HG02852 (cell line): Measurements from ENCODE around the gene COQ9.
A peak's percentile ranks its signal among the peaks of the same experiment; 100 is the strongest.
"Not testable (repeated sequence)": the region's sequence is repeated elsewhere in the genome, so short reads cannot be mapped to it uniquely, and the experiment has no call there.

ENCODE experiments used
- ATAC-seq: cut with Tn5 transposase; IDR thresholded peaks from one replicate; pipeline ENCODE4 v1.9.1; 2021; ENCODE audit warnings: mild to moderate bottlenecking, moderate library complexity; ENCODE audit not compliant: unreplicated experiment

Gene COQ9, protein sequence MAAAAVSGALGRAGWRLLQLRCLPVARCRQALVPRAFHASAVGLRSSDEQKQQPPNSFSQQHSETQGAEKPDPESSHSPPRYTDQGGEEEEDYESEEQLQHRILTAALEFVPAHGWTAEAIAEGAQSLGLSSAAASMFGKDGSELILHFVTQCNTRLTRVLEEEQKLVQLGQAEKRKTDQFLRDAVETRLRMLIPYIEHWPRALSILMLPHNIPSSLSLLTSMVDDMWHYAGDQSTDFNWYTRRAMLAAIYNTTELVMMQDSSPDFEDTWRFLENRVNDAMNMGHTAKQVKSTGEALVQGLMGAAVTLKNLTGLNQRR

DNA sequence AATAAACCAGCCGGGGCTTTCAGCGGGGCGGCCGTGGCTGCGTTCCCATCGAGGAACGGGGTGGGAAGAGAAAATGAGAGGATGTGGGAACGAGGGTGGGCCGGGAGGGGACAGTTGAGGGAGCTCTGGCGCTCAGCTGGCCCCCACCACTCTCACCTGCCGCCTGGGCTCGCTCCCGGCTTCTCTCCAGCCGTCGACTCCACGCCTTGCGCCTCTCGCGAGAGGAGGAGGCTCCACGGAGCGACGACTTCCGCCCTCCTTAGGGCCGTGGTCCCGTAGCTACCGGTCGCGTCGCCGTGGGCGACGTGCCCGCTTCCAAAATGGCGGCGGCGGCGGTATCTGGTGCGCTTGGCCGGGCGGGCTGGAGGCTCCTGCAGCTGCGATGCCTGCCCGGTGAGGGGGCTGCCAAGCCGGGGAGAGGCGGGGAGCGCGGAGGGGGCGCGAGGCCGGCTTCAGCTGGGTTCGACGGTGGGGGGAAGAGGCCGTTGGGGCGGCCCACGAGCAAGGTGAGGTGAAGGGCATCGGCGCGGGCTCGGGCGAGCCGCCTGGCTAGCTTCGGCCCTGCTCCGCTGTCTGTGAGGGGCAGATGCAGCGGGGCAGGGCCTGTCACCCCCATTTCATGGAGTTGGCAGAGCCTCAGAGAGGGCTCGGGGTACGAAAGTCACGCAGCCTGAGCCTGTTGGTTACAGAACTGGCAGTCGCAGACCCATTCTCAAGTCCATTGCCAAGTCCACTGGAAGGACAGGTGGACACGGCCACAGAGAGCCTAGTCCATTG is at the start of gene COQ9, which contains the start of gene CIAPIN1:
Gene COQ9 (plus strand): TSS at position 294 of the 777 bp plus-strand sequence. CDS start 27 bp downstream, at position 321.
Gene CIAPIN1 (minus strand): TSS at position 200 of the 777 bp plus-strand sequence. CDS start 6,457 bp downstream, outside the sequence.
- ATAC-seq: peak; percentile 98

DNA sequence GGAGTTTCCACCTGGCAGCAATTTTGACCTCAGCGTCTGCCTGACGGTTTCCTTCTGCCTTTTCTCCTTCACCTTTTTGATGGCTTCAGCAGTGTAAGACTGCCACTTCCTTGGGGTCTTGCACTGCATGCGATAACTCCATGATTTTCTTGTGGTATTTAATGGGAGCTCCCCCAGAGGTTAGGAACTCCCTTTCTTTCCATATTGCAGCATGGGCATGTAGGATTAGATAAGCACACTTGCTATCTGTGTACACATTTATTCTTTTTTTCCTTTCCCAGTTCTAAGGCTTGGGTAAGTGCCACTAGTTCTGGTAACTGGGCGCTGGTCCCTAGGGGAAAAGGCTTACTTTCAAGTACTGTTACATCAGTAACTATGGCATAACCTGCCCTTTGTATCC is 49.8 kb upstream of the COQ9 start:
- not testable (repeated sequence) for ATAC-seq

DNA sequence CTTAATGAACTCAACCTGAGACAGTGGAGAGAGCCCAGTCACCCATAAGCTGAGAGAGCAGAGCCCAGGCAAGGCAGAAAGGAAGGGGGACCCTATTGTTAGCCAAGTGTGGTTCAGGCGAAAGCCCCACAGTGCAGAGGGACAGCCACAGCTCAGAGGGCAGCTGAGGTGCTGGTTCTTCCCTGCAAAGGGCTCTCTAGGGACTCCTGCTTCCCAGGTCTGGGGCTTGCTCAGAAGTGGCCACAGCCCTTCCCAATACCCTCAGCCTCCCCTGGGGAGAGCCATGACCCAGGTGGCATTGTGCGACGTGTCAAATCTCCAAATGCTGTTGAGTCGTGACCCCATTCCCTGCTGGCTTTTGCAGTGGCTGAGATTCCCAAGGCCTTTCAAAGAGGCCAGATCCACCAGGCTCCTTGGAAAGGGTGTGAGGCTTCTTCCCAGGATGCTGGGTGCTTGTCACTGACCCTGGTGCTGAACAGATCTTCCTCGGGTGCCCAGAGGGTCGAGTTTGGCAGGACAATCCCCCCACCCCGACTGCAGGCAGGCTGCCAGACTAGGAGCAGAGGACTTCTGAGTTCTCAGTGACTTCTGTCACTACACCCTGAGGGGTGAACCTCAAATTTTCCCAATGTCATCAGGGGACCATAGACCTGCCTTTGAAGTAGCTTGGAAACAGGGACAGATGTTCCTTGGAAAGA is 45.2 kb upstream of the COQ9 start:
- ATAC-seq: no peak

DNA sequence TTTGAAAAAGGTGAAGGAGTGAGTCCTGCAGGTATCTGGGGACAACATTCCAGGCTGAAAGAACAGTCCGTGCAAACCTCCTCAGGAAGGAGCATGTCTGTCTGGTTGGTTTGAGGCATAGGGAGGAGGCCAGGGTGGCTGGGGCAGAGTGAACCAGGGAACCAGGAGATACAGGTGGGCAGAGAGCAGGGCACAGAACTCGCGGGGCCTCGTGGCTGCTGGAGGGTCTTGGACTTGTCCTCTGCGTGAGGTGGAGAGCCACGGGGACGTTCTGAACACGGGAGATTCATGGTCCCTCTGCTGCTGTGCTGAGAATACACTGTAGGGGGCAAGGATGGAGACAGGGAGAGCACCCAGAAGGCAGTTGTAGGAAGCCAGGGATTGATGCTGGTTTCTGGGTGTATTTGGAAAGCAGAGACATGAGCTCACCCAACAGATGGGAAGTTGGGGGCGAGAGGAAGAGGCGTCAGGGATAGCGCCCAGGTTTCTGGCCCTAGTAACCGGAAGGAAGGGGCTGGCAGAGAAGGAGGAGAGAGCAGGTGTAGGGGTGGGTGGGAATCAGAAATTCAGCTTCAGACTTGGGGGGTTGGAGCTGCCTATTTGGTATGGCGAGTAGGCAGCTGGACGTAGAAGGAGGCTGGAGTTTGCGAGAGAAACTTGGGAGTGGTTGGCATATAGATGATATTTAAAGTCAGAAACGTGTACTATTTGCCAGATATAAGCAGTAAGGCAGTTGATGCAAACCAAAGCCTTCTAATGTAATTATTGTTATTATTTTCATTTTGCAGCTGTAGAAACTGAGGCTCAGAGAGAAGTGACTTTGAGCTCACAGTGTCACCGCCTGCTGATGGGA is 43.1 kb upstream of the COQ9 start, which contains the start of gene CCL17:
Gene CCL17 (plus strand): TSS at position 803 of the 853 bp plus-strand sequence. CDS start 9,166 bp downstream, outside the sequence.
- ATAC-seq: no peak

DNA sequence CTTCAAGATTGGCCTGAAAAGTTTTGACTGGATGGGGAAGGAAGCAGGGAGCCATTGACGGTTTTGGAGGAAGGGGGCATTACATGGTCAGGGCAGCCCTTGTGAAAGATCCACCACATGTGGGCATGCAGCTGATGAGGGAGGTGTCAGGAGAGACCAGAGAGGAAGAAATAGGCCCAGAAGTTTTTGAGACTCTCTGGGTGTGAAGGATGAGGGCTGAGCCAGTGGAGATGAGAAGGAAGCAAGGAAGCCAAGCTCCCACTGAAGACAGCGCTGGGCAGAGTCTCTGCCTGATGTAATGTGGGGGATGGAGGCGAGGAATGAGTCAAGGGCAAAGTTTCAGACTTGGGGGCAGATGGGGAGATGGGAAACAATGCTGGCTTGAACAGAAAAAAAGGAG is 42.2 kb upstream of the COQ9 start:
- no peak for ATAC-seq

DNA sequence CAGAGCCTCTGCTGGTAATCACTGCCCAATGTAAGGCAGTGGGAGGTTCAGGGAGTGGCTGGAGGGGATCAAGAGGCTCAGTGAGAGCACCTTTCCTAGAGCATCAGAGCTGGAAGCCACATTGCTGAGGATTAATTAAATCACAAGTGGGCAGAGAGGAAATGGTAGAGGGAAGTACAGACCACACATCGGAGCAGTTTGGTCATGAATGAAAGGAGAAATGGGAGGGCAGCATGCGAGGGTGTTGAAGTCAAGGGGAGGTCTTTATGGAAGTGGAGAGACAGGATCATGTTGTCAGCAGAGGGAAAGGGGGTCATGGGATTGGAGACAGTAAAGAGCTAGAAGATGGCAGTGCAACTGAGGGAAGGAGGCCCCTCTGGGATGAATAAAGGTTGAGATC is 40.4 kb upstream of the COQ9 start:
- ATAC-seq: no peak

DNA sequence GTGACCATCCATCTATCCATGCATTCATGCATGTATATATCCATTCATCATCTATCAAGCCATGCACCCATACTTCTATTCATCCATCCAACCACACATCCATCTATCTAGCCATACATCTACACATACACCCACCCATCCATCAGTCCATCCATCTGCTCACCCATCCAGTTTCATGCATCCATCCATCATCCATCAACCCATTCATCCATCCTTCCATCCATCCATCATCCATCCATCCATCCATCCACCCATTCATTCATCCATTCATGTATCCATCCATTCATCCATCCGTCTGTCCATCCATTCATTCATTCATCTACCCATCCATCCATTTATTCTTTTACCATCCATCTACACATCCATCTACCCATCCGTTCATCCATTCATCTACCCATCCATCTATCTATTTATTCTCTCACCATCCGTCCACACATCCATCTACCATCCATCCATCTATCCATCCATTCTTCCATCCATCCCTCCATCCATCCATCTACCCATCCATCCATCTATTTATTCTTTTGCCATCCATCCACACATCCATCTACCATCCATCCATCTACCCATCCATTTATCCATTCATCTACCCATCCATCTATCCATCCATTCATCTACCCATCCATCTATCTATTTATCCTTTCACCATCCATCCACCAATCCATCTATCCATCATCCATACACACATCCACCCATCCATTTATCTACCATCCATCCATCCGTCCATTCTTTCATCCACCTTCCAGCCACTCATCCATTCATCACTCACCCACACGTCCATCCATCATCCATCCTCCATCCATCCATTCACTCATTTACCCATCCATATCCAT is 39.5 kb upstream of the COQ9 start:
- ATAC-seq: no peak

DNA sequence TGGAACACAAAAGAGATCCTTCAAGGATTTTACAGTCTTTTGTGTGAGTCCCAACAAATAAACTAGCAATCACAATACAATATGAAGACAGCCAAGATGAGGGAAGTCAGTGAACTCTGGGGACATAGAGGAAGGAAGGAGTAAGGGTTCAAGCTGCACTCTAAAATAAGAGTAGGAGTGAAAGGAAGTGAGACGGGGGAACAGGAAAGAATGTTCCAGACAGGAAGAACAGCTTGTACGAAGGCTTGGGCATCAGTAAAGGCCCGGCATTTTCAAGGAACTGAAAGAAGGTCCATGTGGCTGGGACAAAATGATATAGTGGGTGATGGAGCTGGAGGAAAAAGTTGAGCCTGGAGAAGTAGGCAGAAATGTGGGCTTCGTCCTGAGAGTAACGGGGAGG is 38.2 kb upstream of the COQ9 start:
- ATAC-seq: no peak

DNA sequence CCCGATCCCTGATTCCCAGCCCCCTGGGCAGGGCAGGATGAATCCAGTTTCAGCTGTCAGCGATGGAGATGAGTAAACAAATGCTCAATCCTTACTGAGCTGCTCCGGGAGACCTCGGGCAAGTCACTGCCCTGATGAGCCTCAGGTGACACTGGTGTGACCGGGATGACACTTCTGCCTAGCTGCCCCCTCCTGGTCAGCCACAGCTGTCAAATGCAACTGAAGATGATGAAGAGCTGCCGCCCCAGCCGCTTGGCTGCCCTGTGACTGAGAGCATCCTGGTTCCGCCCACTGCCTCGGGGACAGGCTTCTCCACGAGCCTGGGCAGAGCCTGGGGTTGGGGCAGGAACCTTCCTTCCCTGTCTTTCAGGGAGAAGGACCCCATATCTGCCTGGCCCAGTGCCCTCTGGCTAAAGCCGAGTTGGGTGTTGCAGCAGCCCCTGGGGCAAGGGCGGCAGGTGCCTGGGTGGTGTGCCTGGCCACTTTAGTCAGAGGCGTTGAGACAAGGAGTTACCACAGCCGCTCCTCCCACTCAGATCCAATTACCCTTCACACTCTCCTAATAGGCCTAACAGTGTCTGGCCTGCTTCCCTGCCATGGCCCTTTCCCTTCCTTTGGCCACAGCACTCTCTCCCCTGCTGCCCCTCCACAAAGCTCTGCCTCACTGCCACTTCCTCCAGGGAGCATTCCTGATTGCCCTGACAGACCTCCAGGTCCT is 37.2 kb upstream of the COQ9 start:
- ATAC-seq: no peak

DNA sequence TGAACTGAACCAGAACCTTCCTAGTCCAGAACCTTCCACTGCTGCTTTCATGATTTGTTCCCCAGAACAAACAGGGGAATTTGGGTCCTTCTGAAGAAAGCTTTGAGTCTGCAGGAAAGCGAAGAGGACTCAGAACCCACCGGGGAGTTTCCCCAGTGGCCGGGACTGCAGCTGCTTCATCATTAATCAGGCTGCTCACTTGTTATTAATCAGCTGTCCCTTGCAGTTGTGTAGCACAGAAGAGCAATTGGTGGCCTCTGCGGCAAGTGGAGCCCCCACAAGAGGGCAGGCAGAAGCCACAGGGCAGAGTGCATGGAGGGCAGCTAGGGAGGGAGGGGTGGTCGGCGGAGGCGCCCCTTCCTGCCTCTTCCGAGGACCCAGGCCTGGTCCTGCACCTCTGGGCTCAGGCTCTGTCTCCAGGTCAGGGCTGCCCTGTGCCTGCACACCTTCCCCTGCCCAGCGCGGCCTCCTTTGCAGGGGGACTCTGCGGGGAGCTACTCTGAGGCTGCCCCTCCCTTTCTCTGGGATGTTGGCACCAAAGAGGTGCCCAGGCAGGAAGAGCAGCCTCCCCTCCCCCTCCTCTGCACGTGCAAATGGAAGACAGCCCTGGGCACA is 35.8 kb upstream of the COQ9 start:
- ATAC-seq: no peak

DNA sequence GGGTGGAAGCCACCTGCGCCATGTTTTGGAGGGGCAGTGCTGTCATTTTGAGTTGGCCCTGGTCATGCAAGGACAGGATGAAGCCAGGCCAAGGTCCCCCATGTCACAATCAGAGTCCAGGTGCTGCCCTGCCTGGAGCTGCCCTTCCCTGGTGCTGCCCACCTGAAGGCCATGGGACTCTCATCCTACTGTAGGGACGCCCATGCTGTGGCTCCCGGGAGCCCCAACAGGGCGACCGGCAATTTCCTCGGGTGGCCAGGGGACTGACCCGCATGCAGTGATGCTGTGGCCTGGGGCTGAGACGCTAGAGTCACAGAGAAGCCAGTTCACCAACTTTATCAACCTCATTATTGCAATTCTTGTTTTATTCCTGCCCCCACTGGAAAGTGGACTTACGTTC is 34.7 kb upstream of the COQ9 start:
- ATAC-seq: no peak

DNA sequence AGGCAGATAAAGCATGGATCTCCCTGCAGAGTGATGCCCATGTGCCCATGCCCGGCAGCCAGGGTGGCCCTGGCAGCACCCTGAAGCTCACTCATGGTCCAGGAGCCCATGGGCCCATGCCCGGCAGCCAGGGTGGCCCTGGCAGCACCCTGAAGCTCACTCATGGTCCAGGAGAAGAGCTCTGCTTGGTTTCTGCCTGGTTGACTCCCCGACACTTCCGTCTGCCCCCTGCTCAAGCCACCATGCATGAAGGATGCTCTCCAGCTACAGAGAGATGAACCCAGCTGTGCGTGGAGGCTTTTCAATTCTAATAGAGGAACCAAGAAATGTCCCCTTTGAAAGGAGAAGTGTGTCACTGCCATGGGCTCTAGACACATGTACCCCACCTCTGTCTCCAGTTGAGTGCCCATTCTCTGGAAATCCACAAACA is 34.0 kb upstream of the COQ9 start:
- ATAC-seq: peak; percentile 68

DNA sequence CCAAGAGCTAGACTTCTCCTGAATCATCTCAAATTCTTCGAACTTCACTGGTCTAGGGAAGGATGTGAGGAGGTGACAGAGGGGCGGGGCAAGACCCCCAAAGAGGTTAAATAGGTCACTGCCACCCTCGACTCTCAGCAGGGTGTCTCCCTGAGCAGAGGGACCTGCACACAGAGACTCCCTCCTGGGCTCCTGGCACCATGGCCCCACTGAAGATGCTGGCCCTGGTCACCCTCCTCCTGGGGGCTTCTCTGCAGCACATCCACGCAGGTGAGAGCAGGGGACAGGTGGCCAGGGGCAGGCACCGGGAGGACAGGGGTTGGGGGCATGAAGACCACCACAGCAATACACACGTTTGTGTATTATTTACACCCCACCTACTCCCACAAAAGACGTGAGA is 33.5 kb upstream of the COQ9 start:
- no peak for ATAC-seq

DNA sequence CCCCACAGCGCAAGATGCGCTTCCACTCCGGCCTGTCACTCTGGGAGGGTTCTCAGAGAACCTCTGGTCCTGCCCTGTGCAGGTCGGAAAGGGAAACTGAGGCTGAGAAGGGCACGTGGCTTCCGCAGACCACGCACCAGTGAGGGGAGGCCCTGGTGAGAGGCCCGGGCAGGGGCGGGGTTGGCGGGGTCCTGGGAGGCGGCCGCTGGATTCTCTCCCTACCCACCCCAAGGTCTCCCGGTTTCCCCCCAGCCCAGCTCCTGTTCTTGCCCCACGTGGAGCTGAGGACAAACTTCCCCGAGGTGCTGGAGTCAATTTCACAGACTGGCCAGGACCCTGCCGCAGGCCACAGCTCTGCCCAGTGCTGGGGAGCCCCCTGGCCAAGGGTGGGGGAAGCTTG is 31.2 kb upstream of the COQ9 start:
- no peak for ATAC-seq

DNA sequence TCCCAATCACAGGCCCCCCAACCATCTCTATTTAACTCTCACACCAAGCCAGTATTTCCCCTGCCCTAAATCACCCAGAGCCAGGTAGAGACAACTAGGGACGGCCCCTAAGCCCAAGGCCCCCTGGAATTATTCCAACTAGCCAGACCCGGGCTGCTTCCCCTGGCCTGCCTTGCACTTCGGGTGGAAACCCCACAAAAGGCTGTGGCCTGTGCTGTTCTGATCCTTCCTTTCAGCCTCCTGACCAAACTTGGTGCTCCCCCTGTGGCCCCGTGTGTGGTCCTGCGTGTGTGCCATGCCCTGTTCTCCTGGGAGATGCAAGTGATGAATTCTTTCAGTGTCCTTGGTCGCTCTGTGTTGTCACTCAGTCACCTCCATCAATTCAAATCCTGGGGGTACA is 27.8 kb upstream of the COQ9 start:
- no peak for ATAC-seq

DNA sequence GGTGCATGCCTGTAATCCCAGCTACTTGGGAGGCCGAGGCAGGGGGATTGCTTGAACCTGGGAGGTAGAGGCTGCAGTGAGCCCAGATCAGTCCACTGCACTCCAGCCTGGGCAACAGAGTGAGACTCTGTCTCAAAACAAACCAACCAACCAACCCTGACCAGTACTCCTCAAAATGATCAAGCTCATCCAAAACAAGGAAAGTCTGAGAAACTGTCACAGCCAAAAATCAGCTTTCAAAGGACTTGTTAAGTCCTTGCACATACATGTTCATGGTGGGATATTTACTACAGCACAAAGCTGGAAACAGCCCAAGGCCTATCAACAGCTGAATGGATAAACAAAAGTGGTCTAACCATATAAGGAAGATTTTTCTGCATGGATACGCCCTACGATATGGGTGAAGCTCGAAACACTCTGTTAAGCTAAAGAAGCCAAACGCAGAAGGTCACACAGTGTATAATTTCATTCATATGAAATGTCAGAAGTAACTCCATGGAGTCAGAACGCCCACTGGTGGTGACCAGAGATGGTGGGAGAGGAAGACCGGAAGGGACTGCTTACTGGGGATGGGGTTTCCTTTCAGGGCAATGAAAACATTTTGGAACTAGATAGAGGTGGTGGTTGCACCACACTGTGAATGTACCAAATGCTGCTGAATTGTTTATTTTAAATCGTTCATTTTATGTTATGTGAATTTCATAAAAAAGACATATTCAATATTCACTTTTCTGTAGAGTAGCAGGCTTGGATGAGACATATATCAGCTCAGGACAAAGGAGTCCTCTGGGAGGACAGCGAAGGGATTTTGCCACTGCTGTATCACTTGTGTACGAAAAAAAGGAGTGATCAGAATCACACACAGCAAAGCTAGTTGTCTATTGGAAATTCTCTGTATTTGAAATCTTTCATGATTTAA is 25.0 kb upstream of the COQ9 start:
- no peak for ATAC-seq

DNA sequence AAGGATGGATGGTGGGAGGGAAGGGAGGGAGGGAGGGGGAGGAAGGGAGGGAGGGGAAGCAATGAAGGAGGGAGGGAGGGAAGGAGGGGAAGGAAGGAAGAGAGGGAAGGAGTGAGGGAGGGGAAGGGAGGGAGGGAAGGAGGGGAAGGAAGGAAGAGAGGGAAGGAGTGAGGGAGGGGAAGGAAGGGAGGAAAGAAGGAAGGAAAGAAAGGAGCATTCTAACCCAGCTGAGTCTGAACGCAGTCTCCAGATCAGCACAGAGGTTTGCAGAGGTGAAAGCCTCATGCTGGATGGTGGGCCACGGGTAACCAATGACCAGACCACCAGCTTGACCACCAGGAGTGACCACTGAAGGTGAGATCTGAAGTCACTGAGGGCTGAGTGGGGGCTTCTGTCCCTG is 24.1 kb upstream of the COQ9 start:
- ATAC-seq: no peak

DNA sequence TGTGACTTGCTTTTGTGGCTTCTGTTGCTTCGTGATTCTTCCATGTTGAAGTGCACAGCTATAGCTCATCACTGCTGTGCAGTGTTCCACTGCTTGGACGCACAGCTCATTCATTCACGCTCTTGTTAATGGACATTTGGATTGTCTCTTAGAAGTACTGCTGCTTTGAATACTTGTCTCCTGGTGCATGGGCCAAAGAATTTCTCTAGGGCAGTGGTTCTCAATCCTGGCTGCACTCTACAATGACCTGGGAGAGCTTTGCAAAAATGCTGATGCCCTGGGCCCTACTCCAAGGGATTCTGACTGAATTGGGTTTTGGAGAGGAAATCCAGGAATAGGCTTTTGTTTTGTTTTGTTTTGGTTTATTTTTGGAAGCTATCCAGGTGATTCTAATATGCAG is 22.7 kb upstream of the COQ9 start:
- no peak for ATAC-seq
